ENCODE results near the gene POTEI.
"Not testable (repeated sequence)": the region's sequence is repeated elsewhere in the genome, so short reads cannot be mapped to it uniquely, and the experiment has no call there.

Gene POTEI

DNA sequence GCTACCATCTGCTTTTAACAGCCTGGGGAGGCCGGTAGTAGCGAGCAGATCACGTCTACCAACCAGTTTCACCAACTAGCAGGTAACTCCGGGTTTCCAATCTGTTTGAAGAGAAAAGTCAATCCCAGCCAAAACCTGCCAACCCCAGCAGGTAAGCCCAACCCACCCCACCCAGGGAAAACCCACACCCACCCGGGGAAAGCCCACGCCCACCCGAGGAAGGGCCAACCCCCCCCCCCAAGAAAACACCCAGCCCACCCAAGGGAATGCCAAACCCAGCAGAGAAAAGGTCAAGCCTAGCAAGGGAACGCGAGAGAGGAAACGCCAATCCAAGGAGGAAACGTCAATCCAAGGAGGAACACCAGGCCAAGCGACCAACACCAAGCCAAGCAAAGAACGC lies at the start of gene POTEI:
Gene POTEI (minus strand): TSS at position 101 of the 400 bp plus-strand sequence. CDS start 93 bp downstream, at position 8.
- H3K27ac Mint-ChIP-seq; H3K4me1 Mint-ChIP-seq; DNase-seq (ENCODE audit: low spot score in 2 of 2); H3K4me3 Mint-ChIP-seq; ATAC-seq (ENCODE audit: low read depth); H3K9me3 Mint-ChIP-seq; H3K27me3 Mint-ChIP-seq; H3K36me3 Mint-ChIP-seq: not testable (repeated sequence)

GRCh38 chr2:130556441-130556840 lies 47.3 kb upstream of the POTEI start:
- not testable (repeated sequence) for H3K4me3 Mint-ChIP-seq; ATAC-seq (ENCODE audit: low read depth); H3K9me3 Mint-ChIP-seq; H3K27me3 Mint-ChIP-seq; DNase-seq (ENCODE audit: low spot score in 2 of 2); H3K4me1 Mint-ChIP-seq; H3K27ac Mint-ChIP-seq; H3K36me3 Mint-ChIP-seq

DNA sequence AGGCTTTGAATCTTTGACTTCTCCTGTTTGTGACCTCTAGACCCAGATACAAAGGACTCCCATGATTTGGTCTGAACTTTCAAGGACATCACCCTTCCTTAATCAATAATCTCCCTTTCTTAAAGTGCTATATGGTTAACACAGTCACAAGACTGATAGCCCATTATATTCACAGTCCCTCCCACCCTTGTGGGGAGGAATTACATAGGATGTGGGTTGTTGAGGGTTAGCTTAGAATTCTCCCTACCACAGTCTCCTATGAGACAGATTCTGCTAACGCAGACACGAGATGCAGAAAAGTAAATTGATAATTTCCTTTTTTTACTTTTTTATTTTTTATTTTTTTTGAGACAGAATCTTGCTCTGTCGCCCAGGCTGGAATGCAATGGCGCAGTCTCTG lies 45.0 kb upstream of the POTEI start:
- not testable (repeated sequence) for H3K36me3 Mint-ChIP-seq; H3K27me3 Mint-ChIP-seq; H3K9me3 Mint-ChIP-seq; H3K27ac Mint-ChIP-seq; ATAC-seq (ENCODE audit: low read depth); H3K4me1 Mint-ChIP-seq; H3K4me3 Mint-ChIP-seq; DNase-seq (ENCODE audit: low spot score in 2 of 2)

DNA sequence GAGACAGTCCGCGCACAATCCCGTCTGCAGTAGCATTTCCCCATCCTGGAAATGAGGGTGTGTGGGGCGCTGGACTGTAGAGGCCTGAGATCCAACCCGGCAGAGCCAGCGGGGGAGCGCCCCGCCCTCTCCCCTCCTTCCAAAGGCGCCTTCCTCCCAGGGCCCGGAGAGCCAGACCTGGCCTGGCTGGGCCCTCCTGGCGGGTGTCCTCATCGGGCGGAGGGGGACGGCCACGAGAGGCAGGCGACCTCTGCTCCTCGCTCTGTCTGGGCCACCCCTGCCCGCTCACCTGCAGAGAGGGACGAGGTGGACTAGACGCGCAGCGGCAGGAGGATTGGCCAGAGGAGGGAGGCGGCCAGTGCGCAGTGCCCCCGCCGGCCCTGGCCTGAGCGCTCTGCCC lies 40.3 kb upstream of the POTEI start:
- H3K27ac Mint-ChIP-seq; H3K27me3 Mint-ChIP-seq; H3K4me1 Mint-ChIP-seq; H3K36me3 Mint-ChIP-seq; H3K4me3 Mint-ChIP-seq; DNase-seq (ENCODE audit: low spot score in 2 of 2); ATAC-seq (ENCODE audit: low read depth); H3K9me3 Mint-ChIP-seq: not testable (repeated sequence)

DNA sequence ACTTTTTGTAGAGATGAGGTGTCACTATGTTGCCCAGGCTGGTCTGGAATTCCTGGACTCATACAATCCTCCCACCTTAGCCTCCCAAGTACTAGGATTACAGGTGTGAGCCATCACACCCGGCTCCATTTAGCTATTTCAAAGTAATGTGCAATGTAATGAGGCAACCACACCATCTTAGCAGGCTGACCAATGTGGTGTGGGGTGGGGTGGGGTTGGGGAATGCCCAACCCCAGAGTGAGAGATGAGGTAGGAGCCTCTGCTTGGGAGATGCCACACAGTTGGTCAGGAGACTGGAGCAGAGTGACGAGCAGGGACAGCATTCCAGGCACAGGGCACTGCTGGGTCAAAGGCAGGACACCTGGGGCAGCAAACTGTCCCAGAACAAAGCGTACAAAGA lies 39.3 kb upstream of the POTEI start:
- not testable (repeated sequence) for DNase-seq (ENCODE audit: low spot score in 2 of 2); H3K4me3 Mint-ChIP-seq; H3K4me1 Mint-ChIP-seq; H3K9me3 Mint-ChIP-seq; H3K27ac Mint-ChIP-seq; H3K36me3 Mint-ChIP-seq; H3K27me3 Mint-ChIP-seq; ATAC-seq (ENCODE audit: low read depth)

- H3K4me1 Mint-ChIP-seq; H3K4me3 Mint-ChIP-seq; H3K9me3 Mint-ChIP-seq; H3K27ac Mint-ChIP-seq; H3K27me3 Mint-ChIP-seq; ATAC-seq (ENCODE audit: low read depth); H3K36me3 Mint-ChIP-seq; DNase-seq (ENCODE audit: low spot score in 2 of 2): not testable (repeated sequence)
These were observed 35.9 kb upstream of the POTEI start for GRCh38 chr2:130544978-130545377.

GRCh38 chr2:130543785-130544528 lies 34.8 kb upstream of the POTEI start:
- H3K27ac Mint-ChIP-seq; H3K9me3 Mint-ChIP-seq; H3K27me3 Mint-ChIP-seq; H3K36me3 Mint-ChIP-seq; H3K4me3 Mint-ChIP-seq; DNase-seq (ENCODE audit: low spot score in 2 of 2); ATAC-seq (ENCODE audit: low read depth); H3K4me1 Mint-ChIP-seq: not testable (repeated sequence)

DNA sequence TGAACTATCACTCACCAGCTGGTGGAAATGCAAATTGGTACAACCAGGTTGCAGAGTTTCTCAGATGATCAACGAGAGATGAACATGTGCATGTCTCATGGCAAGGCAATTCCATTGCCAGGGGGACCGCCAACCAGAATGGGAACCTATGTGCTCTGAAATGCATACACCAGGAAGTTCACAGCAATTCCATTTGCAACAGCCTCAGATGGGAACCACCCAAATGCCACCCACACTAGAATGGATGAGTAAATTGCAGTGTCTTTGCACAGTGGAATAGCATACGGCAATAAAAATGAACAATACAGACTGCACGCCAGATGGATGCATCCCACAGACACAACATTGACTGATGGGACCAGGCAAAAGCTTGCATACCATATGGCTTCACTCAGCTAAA lies 33.7 kb upstream of the POTEI start:
- not testable (repeated sequence) for ATAC-seq (ENCODE audit: low read depth); DNase-seq (ENCODE audit: low spot score in 2 of 2); H3K36me3 Mint-ChIP-seq; H3K27me3 Mint-ChIP-seq; H3K9me3 Mint-ChIP-seq; H3K4me1 Mint-ChIP-seq; H3K27ac Mint-ChIP-seq; H3K4me3 Mint-ChIP-seq

- not testable (repeated sequence) for DNase-seq (ENCODE audit: low spot score in 2 of 2); ATAC-seq (ENCODE audit: low read depth); H3K27me3 Mint-ChIP-seq; H3K36me3 Mint-ChIP-seq; H3K27ac Mint-ChIP-seq; H3K4me3 Mint-ChIP-seq; H3K4me1 Mint-ChIP-seq; H3K9me3 Mint-ChIP-seq
These were observed 29.1 kb upstream of the POTEI start for GRCh38 chr2:130538271-130538670.

GRCh38 chr2:130536654-130537053 lies 27.5 kb upstream of the POTEI start:
- H3K27me3 Mint-ChIP-seq; H3K4me1 Mint-ChIP-seq; H3K36me3 Mint-ChIP-seq; H3K4me3 Mint-ChIP-seq; H3K9me3 Mint-ChIP-seq; DNase-seq (ENCODE audit: low spot score in 2 of 2); H3K27ac Mint-ChIP-seq; ATAC-seq (ENCODE audit: low read depth): not testable (repeated sequence)

DNA sequence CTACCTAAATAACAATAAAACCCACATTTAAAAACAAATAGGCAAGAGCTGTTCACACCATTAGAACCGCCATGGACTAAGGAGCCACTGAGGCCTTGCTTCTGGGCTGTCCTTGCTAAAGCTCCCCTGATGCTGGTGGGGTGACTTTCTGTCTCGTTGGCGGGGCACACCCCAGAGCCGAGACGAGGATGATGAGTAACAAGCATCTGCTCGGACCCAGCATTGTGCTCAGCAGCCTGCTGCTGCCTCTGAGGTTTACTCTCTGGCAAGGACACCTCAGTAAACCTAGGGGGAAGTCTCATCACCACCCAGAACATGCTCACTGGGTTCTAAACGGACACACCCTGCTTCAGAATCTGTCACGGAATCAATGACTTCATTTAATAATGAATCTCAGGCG lies 22.5 kb upstream of the POTEI start:
- not testable (repeated sequence) for H3K9me3 Mint-ChIP-seq; H3K4me1 Mint-ChIP-seq; DNase-seq (ENCODE audit: low spot score in 2 of 2); H3K4me3 Mint-ChIP-seq; H3K27me3 Mint-ChIP-seq; H3K36me3 Mint-ChIP-seq; ATAC-seq (ENCODE audit: low read depth); H3K27ac Mint-ChIP-seq

DNA sequence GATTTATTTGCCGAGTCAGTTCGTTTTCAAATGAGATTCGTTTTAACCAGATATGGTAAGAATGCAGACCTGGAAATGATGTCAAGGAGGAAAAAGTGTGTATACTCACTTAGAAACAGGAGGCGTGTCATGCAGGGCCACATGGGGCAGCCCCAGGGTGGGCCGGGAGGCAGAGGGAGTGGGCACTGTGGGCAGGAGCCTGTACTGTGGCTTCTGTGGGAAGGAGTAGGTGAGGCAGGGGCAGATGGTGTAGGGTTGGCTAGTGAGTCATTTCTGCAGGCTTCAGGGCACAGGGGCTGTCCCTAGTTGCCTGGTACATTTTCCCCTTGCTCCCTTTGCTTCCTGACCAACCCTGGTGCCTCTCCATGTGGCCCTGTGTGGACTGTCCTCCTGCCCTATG lies 22.1 kb upstream of the POTEI start:
- not testable (repeated sequence) for H3K4me1 Mint-ChIP-seq; DNase-seq (ENCODE audit: low spot score in 2 of 2); H3K27me3 Mint-ChIP-seq; H3K4me3 Mint-ChIP-seq; H3K9me3 Mint-ChIP-seq; H3K36me3 Mint-ChIP-seq; ATAC-seq (ENCODE audit: low read depth); H3K27ac Mint-ChIP-seq

DNA sequence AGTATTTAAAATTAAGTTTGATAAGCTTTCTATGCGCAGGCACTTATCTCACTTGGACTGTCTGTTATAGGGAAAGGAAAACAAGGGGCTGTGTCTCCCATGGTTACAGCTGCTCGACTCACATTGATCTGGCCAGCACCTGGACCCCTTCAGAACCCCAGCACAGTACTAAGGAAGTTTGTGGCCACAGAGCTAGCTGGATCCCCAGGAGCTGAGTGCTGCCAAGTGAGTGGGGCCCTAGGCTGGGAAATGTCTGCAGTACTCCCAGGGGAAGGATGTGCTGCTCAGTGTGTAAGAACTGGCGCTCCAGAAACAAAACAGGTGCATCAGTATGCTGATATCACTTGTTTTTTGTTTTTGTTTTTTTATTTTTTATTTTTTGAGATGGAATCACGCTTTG lies 21.1 kb upstream of the POTEI start:
- H3K9me3 Mint-ChIP-seq, result not testable (repeated sequence)

GRCh38 chr2:130529545-130529944 lies 20.4 kb upstream of the POTEI start:
- H3K4me1 Mint-ChIP-seq; DNase-seq (ENCODE audit: low spot score in 2 of 2); H3K27me3 Mint-ChIP-seq; H3K4me3 Mint-ChIP-seq; ATAC-seq (ENCODE audit: low read depth); H3K36me3 Mint-ChIP-seq; H3K9me3 Mint-ChIP-seq; H3K27ac Mint-ChIP-seq: not testable (repeated sequence)

More for the DNA sequence above, 21.1 kb upstream of the POTEI start:
- H3K27ac Mint-ChIP-seq; H3K4me1 Mint-ChIP-seq; H3K36me3 Mint-ChIP-seq; DNase-seq (ENCODE audit: low spot score in 2 of 2); ATAC-seq (ENCODE audit: low read depth); H3K27me3 Mint-ChIP-seq; H3K4me3 Mint-ChIP-seq: not testable (repeated sequence)

- not testable (repeated sequence) for H3K4me3 Mint-ChIP-seq; ATAC-seq (ENCODE audit: low read depth); DNase-seq (ENCODE audit: low spot score in 2 of 2); H3K4me1 Mint-ChIP-seq; H3K27me3 Mint-ChIP-seq; H3K36me3 Mint-ChIP-seq; H3K27ac Mint-ChIP-seq; H3K9me3 Mint-ChIP-seq
These were observed 18.3 kb upstream of the POTEI start for GRCh38 chr2:130527365-130527967.
